Measurements from ENCODE around the gene CNNM4. TPM values are rescaled to one million over a fixed set of nuclear protein-coding genes. Genes with fewer than 3 reads are reported as not detected.

Gene CNNM4
- total RNA-seq (2014; rRNA removed; shearing (Covaris generic); ENCODE audit: low replicate concordance): 5.6 and 6.4 TPM in 2 replicates

DNA sequence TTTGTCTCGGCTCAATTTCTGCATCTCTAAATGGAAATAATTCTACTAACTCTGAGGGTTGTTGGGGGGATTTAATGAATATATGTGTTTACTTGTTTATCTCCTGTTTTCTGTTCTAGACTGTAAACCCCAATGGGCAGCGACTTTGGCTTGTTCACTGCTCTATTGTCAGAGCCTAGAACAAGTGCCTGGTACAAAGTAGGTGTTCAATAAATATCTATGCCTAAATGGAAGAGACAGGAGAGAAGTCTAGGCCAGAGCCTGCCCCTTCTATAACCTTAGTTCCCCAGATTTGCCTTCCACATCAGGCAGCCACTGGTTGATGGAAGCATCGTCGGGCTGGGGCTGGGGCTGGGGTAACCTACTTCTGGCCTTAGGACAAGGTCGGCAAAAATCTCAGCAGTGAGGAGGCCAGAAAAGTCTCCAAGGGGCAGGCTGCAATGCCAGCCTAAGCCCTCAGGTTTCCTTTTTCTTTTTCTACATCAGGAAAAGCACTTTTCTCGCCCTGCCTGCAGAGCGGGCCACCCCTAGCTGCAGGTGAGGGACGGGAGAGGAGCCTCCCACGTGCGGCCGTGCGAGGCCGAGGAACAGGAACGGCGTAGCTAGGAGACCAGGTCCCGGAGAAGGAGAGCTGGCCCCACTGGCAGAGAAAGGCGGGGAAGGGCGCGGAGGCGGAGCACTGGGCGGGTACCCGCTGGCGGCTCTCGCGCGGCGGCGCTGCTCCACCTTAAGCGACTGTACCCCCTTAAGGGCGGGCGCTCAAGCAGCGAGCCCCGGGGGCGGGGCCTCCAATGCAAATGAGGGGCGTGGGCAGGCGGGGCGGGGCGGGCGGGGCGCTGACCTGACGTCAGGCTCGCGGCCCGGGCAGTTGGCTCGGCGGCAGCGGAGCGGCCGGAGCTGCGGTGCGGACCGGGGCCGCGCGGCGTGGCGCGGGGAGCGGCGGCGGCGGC is at the start of gene CNNM4:
Gene CNNM4, plus strand, starts transcription at position 867 of the 950 bp plus-strand sequence. CDS start 98 bp downstream, outside the sequence.
- Histone ChIP-seq H3K9me2 (replicated peaks; ENCODE audit: insufficient read depth, low read length) (no peaks in the 10 kb centered on the region), H3K4me1 (ENCODE audit: low read length) (peaks cover 48% of the 10 kb centered on the region), H3K9me3 (ENCODE audit: low read length) (no peaks in the 10 kb centered on the region), H3K79me2 (ENCODE audit: low read length) (peaks cover 30% of the 10 kb centered on the region), H3K4me3 (ENCODE audit: low read length) (peak within 1 kb of the TSS; percentile 72), H3K4me2 (ENCODE audit: low read depth, low read length, poor library complexity, severe bottlenecking) (peak within 1 kb of the TSS; percentile 80), H3K9ac (ENCODE audit: low read length) (peak within 1 kb of the TSS; percentile 71), H2AFZ (ENCODE audit: low read length) (peak within 1 kb of the TSS; percentile 80), H3K27me3 (ENCODE audit: low read length) (no peaks in the 10 kb centered on the region), H3K36me3 (ENCODE audit: insufficient read depth, low read length) (no peaks in the 10 kb centered on the region), H3K27ac (ENCODE audit: low read length) (no peak within 1 kb of the TSS), H4K20me1 (ENCODE audit: insufficient read depth, low read depth, low read length) (peaks cover 7% of the 10 kb centered on the region; the same call in 1 of the 2 replicates)
- peak; percentile 95 for DNase-seq

DNA sequence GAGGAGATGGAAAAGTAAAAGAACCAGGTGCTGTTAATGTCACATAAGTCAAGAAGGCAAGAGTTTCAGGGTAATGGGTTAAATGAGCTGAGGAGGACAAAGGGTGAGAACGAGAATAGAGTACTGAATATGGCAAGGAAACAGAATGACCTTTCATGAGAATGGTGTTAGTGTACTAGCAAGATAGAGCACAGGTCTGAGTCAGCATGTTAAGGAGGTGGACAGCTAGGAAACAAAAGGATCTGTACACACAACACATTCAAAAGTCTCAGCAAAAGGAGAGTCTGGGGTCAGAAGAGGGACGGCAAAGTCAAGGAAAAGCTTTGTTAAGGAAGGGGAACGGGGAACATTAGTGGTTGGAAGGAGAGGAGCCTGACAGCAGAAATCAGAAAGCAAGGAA is 49.7 kb upstream of the CNNM4 start:
- H3K27ac ChIP-seq (ENCODE audit: low read length): no peak overlapping the region
- no peak overlapping the region for H2AFZ ChIP-seq (ENCODE audit: low read length)
- no peaks in the 10 kb centered on the region for H3K27me3 ChIP-seq (ENCODE audit: low read length)
- H3K9me2 ChIP-seq (replicated peaks; ENCODE audit: insufficient read depth, low read length): no peaks in the 10 kb centered on the region
- H3K9me3 ChIP-seq (ENCODE audit: low read length): no peaks in the 10 kb centered on the region
- no peaks in the 10 kb centered on the region for H4K20me1 ChIP-seq (ENCODE audit: insufficient read depth, low read depth, low read length)
- H3K9ac ChIP-seq (ENCODE audit: low read length): no peak overlapping the region
- H3K4me1 ChIP-seq (ENCODE audit: low read length): no peaks in the 10 kb centered on the region
- H3K36me3 ChIP-seq (ENCODE audit: insufficient read depth, low read length): no peaks in the 10 kb centered on the region; the same call in 1 of the 2 replicates
- H3K4me3 ChIP-seq (ENCODE audit: low read length): no peak overlapping the region
- H3K4me2 ChIP-seq (ENCODE audit: low read depth, low read length, poor library complexity, severe bottlenecking): no peak overlapping the region
- no peak for DNase-seq
- no peaks in the 10 kb centered on the region for H3K79me2 ChIP-seq (ENCODE audit: low read length)

DNA sequence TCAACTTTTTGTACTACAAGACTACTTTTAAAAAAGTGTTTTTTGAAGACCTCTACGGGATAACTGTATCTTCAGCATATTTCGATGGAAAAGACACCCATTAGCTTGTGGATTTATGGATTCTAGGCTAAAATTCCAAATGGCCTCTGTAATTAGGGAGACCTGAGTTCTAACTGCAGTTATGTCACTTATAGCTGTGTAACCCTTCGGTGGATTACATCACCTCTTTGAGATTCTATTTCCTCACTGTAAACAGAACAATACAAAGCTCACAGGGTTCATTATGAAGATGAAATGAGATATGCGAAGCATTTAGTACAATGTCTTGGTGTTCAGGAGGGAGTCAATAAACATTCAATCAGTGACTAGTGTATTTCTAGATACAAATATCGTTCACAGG is 45.0 kb upstream of the CNNM4 start:
- Histone ChIP-seq H4K20me1 (ENCODE audit: insufficient read depth, low read depth, low read length) (no peaks in the 10 kb centered on the region), H3K36me3 (ENCODE audit: insufficient read depth, low read length) (no peaks in the 10 kb centered on the region; the same call in 1 of the 2 replicates), H3K4me1 (ENCODE audit: low read length) (no peaks in the 10 kb centered on the region), H3K27ac (ENCODE audit: low read length) (no peak overlapping the region), H3K9me3 (ENCODE audit: low read length) (no peaks in the 10 kb centered on the region), H3K79me2 (ENCODE audit: low read length) (no peaks in the 10 kb centered on the region), H3K9me2 (replicated peaks; ENCODE audit: insufficient read depth, low read length) (no peaks in the 10 kb centered on the region), H3K4me3 (ENCODE audit: low read length) (no peak overlapping the region), H3K9ac (ENCODE audit: low read length) (no peak overlapping the region), H2AFZ (ENCODE audit: low read length) (no peak overlapping the region), H3K4me2 (ENCODE audit: low read depth, low read length, poor library complexity, severe bottlenecking) (no peak overlapping the region), H3K27me3 (ENCODE audit: low read length) (no peaks in the 10 kb centered on the region)
- no peak for DNase-seq

DNA sequence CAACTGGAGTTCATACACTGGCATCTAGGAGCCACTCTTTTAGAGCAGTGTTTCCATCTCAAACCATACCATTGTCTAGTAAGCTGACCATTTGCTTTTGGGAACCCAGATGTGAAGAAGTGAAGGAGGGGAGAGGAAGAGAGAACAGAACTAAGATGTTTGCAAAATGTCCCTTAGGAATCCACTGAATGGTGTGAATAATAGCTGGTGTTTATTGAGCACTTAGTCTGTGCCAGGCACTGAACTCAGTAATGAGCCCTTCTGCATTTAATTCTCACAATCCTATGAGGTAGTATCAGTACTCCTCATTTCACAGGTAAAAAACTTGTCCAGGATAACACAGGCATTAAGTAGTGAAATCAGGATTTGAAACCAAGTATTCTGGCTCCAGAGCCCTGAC is 44.3 kb upstream of the CNNM4 start:
- Histone ChIP-seq H3K9ac (ENCODE audit: low read length) (no peak overlapping the region), H3K27me3 (ENCODE audit: low read length) (no peaks in the 10 kb centered on the region), H4K20me1 (ENCODE audit: insufficient read depth, low read depth, low read length) (no peaks in the 10 kb centered on the region), H3K4me1 (ENCODE audit: low read length) (no peaks in the 10 kb centered on the region), H3K79me2 (ENCODE audit: low read length) (no peaks in the 10 kb centered on the region), H3K4me3 (ENCODE audit: low read length) (no peak overlapping the region), H3K9me2 (replicated peaks; ENCODE audit: insufficient read depth, low read length) (no peaks in the 10 kb centered on the region), H2AFZ (ENCODE audit: low read length) (no peak overlapping the region), H3K4me2 (ENCODE audit: low read depth, low read length, poor library complexity, severe bottlenecking) (no peak overlapping the region), H3K36me3 (ENCODE audit: insufficient read depth, low read length) (no peaks in the 10 kb centered on the region), H3K9me3 (ENCODE audit: low read length) (no peaks in the 10 kb centered on the region), H3K27ac (ENCODE audit: low read length) (no peak overlapping the region)
- no peak for DNase-seq

DNA sequence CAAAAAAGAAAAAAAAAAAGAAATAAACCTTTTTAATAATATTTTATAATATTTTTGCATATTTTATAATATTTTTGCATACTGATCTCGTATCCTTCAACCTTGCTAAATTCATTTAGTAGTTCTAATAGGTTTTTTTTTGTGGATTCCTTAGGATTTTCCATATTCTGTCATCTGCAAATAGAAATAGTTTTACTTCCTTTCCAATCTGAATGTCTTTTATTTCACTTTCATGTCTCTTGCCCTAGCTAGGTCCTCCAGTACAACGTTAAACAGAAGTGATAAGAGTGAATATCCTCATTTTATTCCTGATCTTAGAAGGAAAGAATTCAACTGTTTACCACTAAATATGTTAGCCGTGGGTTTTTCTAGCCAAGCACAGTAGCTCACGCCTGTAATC is 34.6 kb upstream of the CNNM4 start:
- Histone ChIP-seq H3K27ac (ENCODE audit: low read length) (no peak overlapping the region), H3K4me3 (ENCODE audit: low read length) (no peak overlapping the region)
- no peak for DNase-seq

DNA sequence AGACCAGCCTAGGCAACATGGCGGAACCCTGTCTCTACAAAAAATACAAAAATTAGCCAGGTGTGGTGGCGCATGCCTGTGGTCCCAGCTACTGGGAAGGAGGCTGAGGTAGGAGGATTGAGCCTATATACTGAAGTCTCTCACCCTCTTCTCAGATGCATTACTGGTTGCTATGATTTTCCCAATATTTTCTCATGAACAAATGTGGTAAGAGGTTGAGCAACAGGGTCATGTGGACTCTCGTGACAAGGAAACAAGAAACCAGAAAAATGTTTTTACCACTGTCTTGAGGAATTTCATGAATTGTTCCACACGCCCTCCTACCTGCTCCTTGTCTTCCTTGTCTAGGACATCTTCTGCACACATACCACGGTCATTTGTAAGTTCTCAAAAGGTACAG is 33.3 kb upstream of the CNNM4 start:
- no peak for DNase-seq
- Histone ChIP-seq H3K36me3 (ENCODE audit: insufficient read depth, low read length) (peaks cover 16% of the 10 kb centered on the region; the same call in 1 of the 2 replicates), H3K27ac (ENCODE audit: low read length) (no peak overlapping the region), H3K4me2 (ENCODE audit: low read depth, low read length, poor library complexity, severe bottlenecking) (no peak overlapping the region), H3K4me3 (ENCODE audit: low read length) (no peak overlapping the region), H4K20me1 (ENCODE audit: insufficient read depth, low read depth, low read length) (no peaks in the 10 kb centered on the region), H2AFZ (ENCODE audit: low read length) (no peak overlapping the region), H3K27me3 (ENCODE audit: low read length) (no peaks in the 10 kb centered on the region), H3K9me3 (ENCODE audit: low read length) (no peaks in the 10 kb centered on the region), H3K79me2 (ENCODE audit: low read length) (no peaks in the 10 kb centered on the region), H3K9me2 (replicated peaks; ENCODE audit: insufficient read depth, low read length) (no peaks in the 10 kb centered on the region), H3K9ac (ENCODE audit: low read length) (no peak overlapping the region), H3K4me1 (ENCODE audit: low read length) (no peaks in the 10 kb centered on the region)

More for the DNA sequence above, 34.6 kb upstream of the CNNM4 start:
- Histone ChIP-seq H3K9me2 (replicated peaks; ENCODE audit: insufficient read depth, low read length) (no peaks in the 10 kb centered on the region), H3K79me2 (ENCODE audit: low read length) (no peaks in the 10 kb centered on the region), H3K4me2 (ENCODE audit: low read depth, low read length, poor library complexity, severe bottlenecking) (no peak overlapping the region), H3K4me1 (ENCODE audit: low read length) (no peaks in the 10 kb centered on the region), H3K9ac (ENCODE audit: low read length) (no peak overlapping the region), H2AFZ (ENCODE audit: low read length) (no peak overlapping the region), H3K27me3 (ENCODE audit: low read length) (no peaks in the 10 kb centered on the region), H3K36me3 (ENCODE audit: insufficient read depth, low read length) (peaks cover 16% of the 10 kb centered on the region; the same call in 1 of the 2 replicates), H4K20me1 (ENCODE audit: insufficient read depth, low read depth, low read length) (no peaks in the 10 kb centered on the region), H3K9me3 (ENCODE audit: low read length) (no peaks in the 10 kb centered on the region)

DNA sequence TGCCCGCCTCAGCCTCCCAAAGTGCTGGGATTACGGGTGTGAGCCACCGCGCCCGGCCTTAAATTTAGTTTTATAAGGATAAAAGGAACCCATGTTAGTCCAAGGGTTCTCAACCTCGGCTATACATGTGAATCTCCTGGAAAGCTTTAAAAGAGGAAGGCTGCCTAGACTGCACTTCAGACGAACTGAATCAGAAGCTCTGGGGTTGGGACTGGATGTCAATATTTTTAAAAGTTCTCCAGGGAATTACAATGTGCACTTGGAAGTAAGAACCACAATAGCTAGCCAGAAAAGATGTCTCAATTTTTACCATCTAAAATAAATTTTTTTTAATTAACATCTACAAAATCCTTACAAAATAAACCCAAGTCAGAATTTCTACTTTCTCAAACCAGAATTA is 31.0 kb upstream of the CNNM4 start:
- DNase-seq: no peak
- Histone ChIP-seq H3K4me3 (ENCODE audit: low read length) (no peak overlapping the region), H3K36me3 (ENCODE audit: insufficient read depth, low read length) (peaks cover 30% of the 10 kb centered on the region; the same call in 1 of the 2 replicates), H3K9ac (ENCODE audit: low read length) (no peak overlapping the region), H3K9me3 (ENCODE audit: low read length) (no peaks in the 10 kb centered on the region), H3K4me2 (ENCODE audit: low read depth, low read length, poor library complexity, severe bottlenecking) (no peak overlapping the region), H3K79me2 (ENCODE audit: low read length) (no peaks in the 10 kb centered on the region), H3K4me1 (ENCODE audit: low read length) (no peaks in the 10 kb centered on the region), H3K27me3 (ENCODE audit: low read length) (no peaks in the 10 kb centered on the region), H4K20me1 (ENCODE audit: insufficient read depth, low read depth, low read length) (no peaks in the 10 kb centered on the region), H3K27ac (ENCODE audit: low read length) (no peak overlapping the region), H3K9me2 (replicated peaks; ENCODE audit: insufficient read depth, low read length) (no peaks in the 10 kb centered on the region), H2AFZ (ENCODE audit: low read length) (no peak overlapping the region)

DNA sequence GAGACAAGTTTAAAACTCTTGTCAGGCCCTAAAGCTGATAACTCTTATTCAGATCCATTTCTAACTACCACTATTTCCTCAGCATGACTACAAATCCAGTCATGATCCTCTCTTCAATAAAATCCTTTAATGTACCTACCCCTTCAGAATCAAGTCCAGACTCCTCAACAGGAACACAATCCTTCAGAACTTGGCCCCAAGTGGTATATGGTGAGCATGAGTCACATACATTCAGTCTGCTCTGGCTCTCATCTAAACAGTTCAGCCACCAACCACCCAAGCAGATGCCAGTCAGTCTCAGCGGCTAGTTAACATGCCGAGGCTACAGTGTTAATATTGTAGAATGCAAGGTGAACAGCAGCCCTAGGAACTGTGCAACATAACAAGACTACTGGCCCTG is 30.5 kb upstream of the CNNM4 start:
- DNase-seq: no peak
- Histone ChIP-seq H3K36me3 (ENCODE audit: insufficient read depth, low read length) (peaks cover 32% of the 10 kb centered on the region; the same call in 1 of the 2 replicates), H3K9ac (ENCODE audit: low read length) (no peak overlapping the region), H4K20me1 (ENCODE audit: insufficient read depth, low read depth, low read length) (no peaks in the 10 kb centered on the region), H2AFZ (ENCODE audit: low read length) (no peak overlapping the region), H3K4me3 (ENCODE audit: low read length) (no peak overlapping the region), H3K9me2 (replicated peaks; ENCODE audit: insufficient read depth, low read length) (no peaks in the 10 kb centered on the region), H3K79me2 (ENCODE audit: low read length) (no peaks in the 10 kb centered on the region), H3K4me1 (ENCODE audit: low read length) (no peaks in the 10 kb centered on the region), H3K4me2 (ENCODE audit: low read depth, low read length, poor library complexity, severe bottlenecking) (no peak overlapping the region), H3K27ac (ENCODE audit: low read length) (no peak overlapping the region), H3K9me3 (ENCODE audit: low read length) (no peaks in the 10 kb centered on the region), H3K27me3 (ENCODE audit: low read length) (no peaks in the 10 kb centered on the region)

Data from Karpas-422 (cell line).